Peyer's patch (tissue), 4 donors: ENCODE results near the gene C3orf20.

Source experiments
- POLR2A ChIP-seq, 2 donors: fragments of 450-650 bp; IDR thresholded peaks; one replicate each; pipeline ENCODE4 v1.5.1; 2017; ENCODE audit warnings: antibody characterized with exemption in 2 of 2, mild to moderate bottlenecking in 2 of 2, moderate library complexity in 2 of 2
- TF ChIP-seq, protein P1 (sequence below), 6 experiments: fragments of 450-650 bp in 4 of 6; fragments of 200-600 bp in 2 of 6; sonication (generic) in 1 of 6; IDR thresholded peaks; one replicate each; pipeline ENCODE4 v1.5.1; 2017 to 2019; ENCODE audit warnings: antibody characterized with exemption in 6 of 6, mild to moderate bottlenecking in 3 of 6, moderate library complexity in 1 of 6

GRCh38 chr3:14678015-14678503 is 3.1 kb downstream of the C3orf20 start:
- TF ChIP-seq, protein P1, sequence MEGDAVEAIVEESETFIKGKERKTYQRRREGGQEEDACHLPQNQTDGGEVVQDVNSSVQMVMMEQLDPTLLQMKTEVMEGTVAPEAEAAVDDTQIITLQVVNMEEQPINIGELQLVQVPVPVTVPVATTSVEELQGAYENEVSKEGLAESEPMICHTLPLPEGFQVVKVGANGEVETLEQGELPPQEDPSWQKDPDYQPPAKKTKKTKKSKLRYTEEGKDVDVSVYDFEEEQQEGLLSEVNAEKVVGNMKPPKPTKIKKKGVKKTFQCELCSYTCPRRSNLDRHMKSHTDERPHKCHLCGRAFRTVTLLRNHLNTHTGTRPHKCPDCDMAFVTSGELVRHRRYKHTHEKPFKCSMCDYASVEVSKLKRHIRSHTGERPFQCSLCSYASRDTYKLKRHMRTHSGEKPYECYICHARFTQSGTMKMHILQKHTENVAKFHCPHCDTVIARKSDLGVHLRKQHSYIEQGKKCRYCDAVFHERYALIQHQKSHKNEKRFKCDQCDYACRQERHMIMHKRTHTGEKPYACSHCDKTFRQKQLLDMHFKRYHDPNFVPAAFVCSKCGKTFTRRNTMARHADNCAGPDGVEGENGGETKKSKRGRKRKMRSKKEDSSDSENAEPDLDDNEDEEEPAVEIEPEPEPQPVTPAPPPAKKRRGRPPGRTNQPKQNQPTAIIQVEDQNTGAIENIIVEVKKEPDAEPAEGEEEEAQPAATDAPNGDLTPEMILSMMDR (IDR thresholded peaks at IDR 0.05): no peak
- no peak for TF ChIP-seq POLR2A (IDR thresholded peaks at IDR 0.05)
